H9 (cell line): ENCODE measurements around the gene CNNM1. TPM values are rescaled to one million over a fixed set of nuclear protein-coding genes. Genes with fewer than 3 reads are reported as not detected.

ENCODE experiments used
- DNase-seq: peaks from one replicate; pipeline ENCODE4 v3.0.0-alpha.2; 2017
- H2AFZ ChIP-seq: one replicate; pipeline ENCODE4 v1.6.1; 2013; ENCODE audit warnings: mild to moderate bottlenecking, low read length, control low read depth, moderate library complexity
- H2AK5ac ChIP-seq: 2 replicates; pipeline ENCODE4 v1.6.1; 2013; ENCODE audit warnings: low read length, control low read depth, mixed read lengths; ENCODE audit not compliant: insufficient read length
- H2BK120ac ChIP-seq: one replicate; pipeline ENCODE4 v1.6.1; 2013; ENCODE audit warnings: low read depth, mild to moderate bottlenecking, low read length, control low read depth, inconsistent platforms; ENCODE audit not compliant: poor library complexity, severe bottlenecking
- H2BK12ac ChIP-seq: 2 replicates; pipeline ENCODE4 v1.6.1; 2013; ENCODE audit warnings: low read length, control low read depth, mixed read lengths, low read depth; ENCODE audit not compliant: insufficient read length
- H2BK15ac ChIP-seq: 2 replicates; pipeline ENCODE4 v1.6.1; 2013; ENCODE audit warnings: low read depth, low read length, control low read depth
- H2BK20ac ChIP-seq: one replicate; pipeline ENCODE4 v1.6.1; 2013; ENCODE audit warnings: low read depth, mild to moderate bottlenecking, low read length, control low read depth, inconsistent platforms; ENCODE audit not compliant: poor library complexity, severe bottlenecking
- H2BK5ac ChIP-seq: 2 replicates; pipeline ENCODE4 v1.6.1; 2013; ENCODE audit warnings: low read length, control low read depth, mixed read lengths; ENCODE audit not compliant: insufficient read length
- H3K14ac ChIP-seq: 2 replicates; pipeline ENCODE4 v1.6.1; 2013; ENCODE audit warnings: low read length, control low read depth; ENCODE audit not compliant: insufficient read depth
- H3K18ac ChIP-seq: 2 replicates; pipeline ENCODE4 v1.6.1; 2013; ENCODE audit warnings: low read depth, mild to moderate bottlenecking, mixed read lengths, low read length, control low read depth; ENCODE audit not compliant: insufficient read length
- H3K23ac ChIP-seq: 2 replicates; pipeline ENCODE4 v1.6.1; 2013; ENCODE audit warnings: low read length, control low read depth, mixed read lengths, low read depth; ENCODE audit not compliant: insufficient read length
- H3K23me2 ChIP-seq: 2 replicates; pipeline ENCODE4 v1.6.1; 2013; ENCODE audit warnings: low read depth, mild to moderate bottlenecking, mixed read lengths, low read length, control low read depth; ENCODE audit not compliant: insufficient read length, poor library complexity, severe bottlenecking
- H3K27ac ChIP-seq: 2 replicates; pipeline ENCODE4 v1.5.1; 2013; ENCODE audit warnings: low read length, control low read depth, mixed read lengths, low read depth; ENCODE audit not compliant: insufficient read length
- H3K27me3 ChIP-seq: 2 replicates; pipeline ENCODE4 v1.6.1; 2013; ENCODE audit warnings: low read length, control low read depth, inconsistent platforms; ENCODE audit not compliant: insufficient read depth
- H3K4ac ChIP-seq: 2 replicates; pipeline ENCODE4 v1.6.1; 2013; ENCODE audit warnings: low read depth, mild to moderate bottlenecking, control low read depth, inconsistent platforms, low read length, moderate library complexity
- H3K4me1 ChIP-seq: 2 replicates; pipeline ENCODE4 v1.6.1; 2013; ENCODE audit warnings: low read length, control low read depth, inconsistent platforms; ENCODE audit not compliant: insufficient read depth
- H3K4me2 ChIP-seq: 2 replicates; pipeline ENCODE4 v1.6.1; 2013; ENCODE audit warnings: low read length, control low read depth, mixed read lengths; ENCODE audit not compliant: insufficient read length, insufficient read depth
- H3K56ac ChIP-seq: 2 replicates; pipeline ENCODE4 v1.6.1; 2013; ENCODE audit warnings: low read depth, mild to moderate bottlenecking, mixed read lengths, low read length, control low read depth; ENCODE audit not compliant: insufficient read length
- H3K79me1 ChIP-seq: 2 replicates; pipeline ENCODE4 v1.6.1; 2013; ENCODE audit warnings: low read depth, mild to moderate bottlenecking, moderate library complexity, low read length, control low read depth, inconsistent platforms; ENCODE audit not compliant: insufficient read depth, poor library complexity, severe bottlenecking
- H3K79me2 ChIP-seq: 2 replicates; pipeline ENCODE4 v1.6.1; 2013; ENCODE audit warnings: low read length, control low read depth, inconsistent platforms; ENCODE audit not compliant: insufficient read depth
- H3K9ac ChIP-seq: 2 replicates; pipeline ENCODE4 v1.6.1; 2013; ENCODE audit warnings: low read length, control low read depth, mixed read lengths; ENCODE audit not compliant: insufficient read length; ENCODE audit errors: extremely low read depth
- H3K9me3 ChIP-seq: one replicate; pipeline ENCODE4 v1.6.1; 2013; ENCODE audit warnings: low read depth, low read length, inconsistent platforms; ENCODE audit not compliant: control insufficient read depth
- H3T11ph ChIP-seq: one replicate; pipeline ENCODE4 v1.6.1; 2013; ENCODE audit warnings: mild to moderate bottlenecking, low read length, control low read depth, inconsistent platforms
- H4K20me1 ChIP-seq: one replicate; pipeline ENCODE4 v1.6.1; 2013; ENCODE audit not compliant: control insufficient read depth, insufficient read length, insufficient read depth
- H4K5ac ChIP-seq: 2 replicates; pipeline ENCODE4 v1.6.1; 2013; ENCODE audit warnings: low read depth, mild to moderate bottlenecking, mixed read lengths, low read length, control low read depth; ENCODE audit not compliant: insufficient read length
- H4K8ac ChIP-seq: replicated peaks from 2 replicates; pipeline ENCODE4 v1.6.1; 2013; ENCODE audit warnings: low read length, control low read depth, mixed read lengths, low read depth; ENCODE audit not compliant: insufficient read length
- H4K91ac ChIP-seq: 2 replicates; pipeline ENCODE4 v1.6.1; 2013; ENCODE audit warnings: low read depth, mild to moderate bottlenecking, moderate library complexity, mixed read lengths, low read length, control low read depth; ENCODE audit not compliant: insufficient read length
- H3K27ac Mint-ChIP-seq, 3 experiments: 2 replicates in 2 of 3; 3 replicates in 1 of 3; pipeline ENCODE4 v1.8.0; 2020 to 2021; ENCODE audit warnings: mixed read lengths in 3 of 3, mild to moderate bottlenecking in 1 of 3, moderate library complexity in 1 of 3
- H3K27me3 Mint-ChIP-seq: 2 replicates; pipeline ENCODE4 v1.8.0; 2021; ENCODE audit warnings: low read depth, mild to moderate bottlenecking, moderate library complexity, mixed read lengths
- H3K36me3 Mint-ChIP-seq, 3 experiments: 2 replicates in 2 of 3; 3 replicates in 1 of 3; pipeline ENCODE4 v1.8.0; 2020 to 2021; ENCODE audit warnings: low read depth in 3 of 3, mixed read lengths in 3 of 3; ENCODE audit not compliant: insufficient read depth in 1 of 3
- H3K4me1 Mint-ChIP-seq, 2 experiments: 2 replicates each; pipeline ENCODE4 v1.8.0; 2020; ENCODE audit warnings: mixed read lengths in 2 of 2
- H3K4me3 Mint-ChIP-seq, 2 experiments: 2 replicates in 1 of 2; 3 replicates in 1 of 2; pipeline ENCODE4 v1.8.0; 2020 to 2021; ENCODE audit warnings: mild to moderate bottlenecking in 2 of 2, mixed read lengths in 2 of 2, moderate library complexity in 1 of 2
- H3K9me3 Mint-ChIP-seq, 2 experiments: 2 replicates in 1 of 2; 3 replicates in 1 of 2; pipeline ENCODE4 v1.8.0; 2020; ENCODE audit warnings: mild to moderate bottlenecking in 2 of 2, mixed read lengths in 2 of 2, moderate library complexity in 1 of 2
- WGBS: extraction: QIAGEN DNeasy Blood & Tissue Kit; methylation state at CpG from one replicate; pipeline ENCODE4 v1.1.7; 2013; ENCODE audit warnings: missing lambda C conversion rate, low lambda C conversion rate, mixed read lengths; ENCODE audit not compliant: insufficient read length; ENCODE audit errors: extremely low coverage; 5-methylcytosine and 5-hydroxymethylcytosine counted together
- total RNA-seq: library from RNA; stranded (reverse); gene quantifications from 2 replicates; pipeline ENCODE4 v1.2.1, GENCODE V29; 2021
- TF ChIP-seq, protein P1 (sequence below): fragments of 200-600 bp; sonication (generic); conservative IDR thresholded peaks from 3 replicates; pipeline ENCODE4 v1.8.0; 2021; ENCODE audit warnings: antibody characterized with exemption, mild to moderate bottlenecking

Gene CNNM1
- total RNA-seq, 1 experiment from 2014 or later = 0.35 TPM

DNA sequence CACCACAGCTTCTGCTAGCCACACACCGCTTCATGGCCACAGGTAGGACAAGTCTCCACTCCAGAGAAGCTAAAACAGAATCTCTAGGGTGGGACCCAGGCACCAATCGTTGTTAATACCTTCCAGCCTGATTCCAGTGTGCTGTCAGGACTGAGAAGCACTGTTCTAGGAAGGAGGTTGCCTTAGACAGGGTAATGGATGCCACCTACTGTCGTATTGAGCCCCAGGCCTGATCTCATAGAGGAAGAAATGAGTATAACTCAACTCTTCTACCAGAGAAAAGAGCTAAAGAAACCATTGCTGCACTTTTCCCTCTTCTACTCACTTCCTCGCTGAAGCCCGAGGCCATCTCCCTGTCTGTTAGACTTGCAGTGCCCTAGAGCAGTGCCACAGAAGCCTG, 31.8 kb downstream of the CNNM1 start:
- Histone ChIP-seq H3K4me2 (no peak overlapping the region), H4K5ac (no peak overlapping the region), H3K23ac (no peak overlapping the region), H3K9me3 (no peaks in the 10 kb centered on the region), H3K14ac (no peak overlapping the region), H3K4me1 (peaks cover 9% of the 10 kb centered on the region; the same call in 1 of the 2 replicates), H3K79me1 (no peaks in the 10 kb centered on the region), H3K27ac (no peak overlapping the region), H3K18ac (no peak overlapping the region), H4K20me1 (no peaks in the 10 kb centered on the region), H2BK15ac (no peak overlapping the region), H3K56ac (no peak overlapping the region), H3K23me2 (no peaks in the 10 kb centered on the region), H2BK20ac (no peak overlapping the region), H3K27me3 (no peaks in the 10 kb centered on the region), H2BK120ac (no peak overlapping the region), H3K9ac (no peak overlapping the region), H3K79me2 (no peaks in the 10 kb centered on the region), H3T11ph (no peak overlapping the region), H2AFZ (no peak overlapping the region), H2BK5ac (no peak overlapping the region), H2BK12ac (no peak overlapping the region), H4K91ac (no peak overlapping the region), H4K8ac (no peak overlapping the region), H2AK5ac (no peak overlapping the region), H3K4ac (no peak overlapping the region)
- H3K27me3 Mint-ChIP-seq = peaks cover 55% of the 10 kb centered on the region
- no CpG with 5 or more reads among the region's 5 CpGs for WGBS
- no peak for DNase-seq
- TF ChIP-seq, protein P1, sequence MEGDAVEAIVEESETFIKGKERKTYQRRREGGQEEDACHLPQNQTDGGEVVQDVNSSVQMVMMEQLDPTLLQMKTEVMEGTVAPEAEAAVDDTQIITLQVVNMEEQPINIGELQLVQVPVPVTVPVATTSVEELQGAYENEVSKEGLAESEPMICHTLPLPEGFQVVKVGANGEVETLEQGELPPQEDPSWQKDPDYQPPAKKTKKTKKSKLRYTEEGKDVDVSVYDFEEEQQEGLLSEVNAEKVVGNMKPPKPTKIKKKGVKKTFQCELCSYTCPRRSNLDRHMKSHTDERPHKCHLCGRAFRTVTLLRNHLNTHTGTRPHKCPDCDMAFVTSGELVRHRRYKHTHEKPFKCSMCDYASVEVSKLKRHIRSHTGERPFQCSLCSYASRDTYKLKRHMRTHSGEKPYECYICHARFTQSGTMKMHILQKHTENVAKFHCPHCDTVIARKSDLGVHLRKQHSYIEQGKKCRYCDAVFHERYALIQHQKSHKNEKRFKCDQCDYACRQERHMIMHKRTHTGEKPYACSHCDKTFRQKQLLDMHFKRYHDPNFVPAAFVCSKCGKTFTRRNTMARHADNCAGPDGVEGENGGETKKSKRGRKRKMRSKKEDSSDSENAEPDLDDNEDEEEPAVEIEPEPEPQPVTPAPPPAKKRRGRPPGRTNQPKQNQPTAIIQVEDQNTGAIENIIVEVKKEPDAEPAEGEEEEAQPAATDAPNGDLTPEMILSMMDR = no peak
- no peak overlapping the region for H3K27ac Mint-ChIP-seq
- H3K4me3 Mint-ChIP-seq = no peak overlapping the region
- peaks cover 26 to 27% of the 10 kb centered on the region in 2 experiments for H3K4me1 Mint-ChIP-seq
- H3K9me3 Mint-ChIP-seq = no peaks in the 10 kb centered on the region
- no peaks in the 10 kb centered on the region for H3K36me3 Mint-ChIP-seq
